H1 (cell line): ENCODE data around the gene PBXIP1. TPM values are rescaled to one million over a fixed set of nuclear protein-coding genes. Genes with fewer than 3 reads are reported as not detected.

Experiments
- CTCF ChIA-PET: fragments of 300-600 bp; sonication (Branson Sonifier 250); formaldehyde crosslinking; loops from one replicate; lab custom pipeline; 2021; ENCODE audit not compliant: partially characterized antibody; lab: Charles Lee
- POLR2A ChIA-PET: fragments of 300-600 bp; sonication (Branson Sonifier 250); formaldehyde crosslinking; loops from one replicate; lab custom pipeline; 2021; ENCODE audit warnings: inconsistent platforms; ENCODE audit not compliant: partially characterized antibody; lab: Charles Lee
- DNase-seq, 2 experiments: peaks; one replicate each; pipeline versions ENCODE4 v3.0.0 to v3.0.0-alpha.2; 2010 to 2022; ENCODE audit warnings: low spot score in 2 of 2, low read depth in 1 of 2, mixed read lengths in 1 of 2
- FAIRE-seq: peaks from 2 replicates; lab custom pipeline; 2011; peaks lifted over from hg19 to GRCh38; lab: Jason Lieb, UNC
- H2AFZ ChIP-seq: 2 replicates; pipeline ENCODE4 v1.8.1; 2012; ENCODE audit warnings: low read length, inconsistent platforms
- H2AK5ac ChIP-seq: 2 replicates; pipeline ENCODE4 v1.6.1; 2013; ENCODE audit warnings: low read depth, low read length
- H2BK120ac ChIP-seq: replicated peaks from 2 replicates; pipeline ENCODE3; 2013; ENCODE audit warnings: low read depth, low read length, inconsistent platforms
- H2BK12ac ChIP-seq: 2 replicates; pipeline ENCODE4 v1.6.1; 2013; ENCODE audit warnings: low read depth, low read length
- H2BK15ac ChIP-seq: 2 replicates; pipeline ENCODE4 v1.6.1; 2013; ENCODE audit warnings: low read length
- H2BK20ac ChIP-seq: 2 replicates; pipeline ENCODE4 v1.6.1; 2013; ENCODE audit warnings: low read length
- H2BK5ac ChIP-seq: 2 replicates; pipeline ENCODE4 v1.6.1; 2013; ENCODE audit warnings: low read depth, low read length
- H3K14ac ChIP-seq: 2 replicates; pipeline ENCODE4 v1.6.1; 2013; ENCODE audit warnings: inconsistent platforms; ENCODE audit not compliant: insufficient read length
- H3K18ac ChIP-seq: 2 replicates; pipeline ENCODE4 v1.6.1; 2013; ENCODE audit warnings: low read length; ENCODE audit errors: extremely low read depth
- H3K23ac ChIP-seq: 2 replicates; pipeline ENCODE4 v1.6.1; 2013; ENCODE audit warnings: inconsistent platforms; ENCODE audit not compliant: insufficient read length
- H3K23me2 ChIP-seq: 2 replicates; pipeline ENCODE4 v1.6.1; 2013; ENCODE audit warnings: low read depth, low read length
- H3K27ac ChIP-seq: 2 replicates; pipeline ENCODE4 v1.6.1; 2011; ENCODE audit warnings: low read depth, low read length, inconsistent platforms
- H3K27me3 ChIP-seq, 4 experiments: replicated peaks in 1 of 4; 1 replicate in 1 of 4; 2 replicates in 3 of 4; pipeline versions ENCODE4 v1.6.1 to v1.8.1; 2011 to 2013; ENCODE audit warnings: low read length in 3 of 4, mild to moderate bottlenecking in 3 of 4, inconsistent platforms in 2 of 4, mixed read lengths in 2 of 4, moderate library complexity in 1 of 4; ENCODE audit not compliant: control insufficient read depth in 3 of 4, insufficient read depth in 3 of 4; ENCODE audit errors: extremely low read depth in 1 of 4
- H3K36me3 ChIP-seq, 4 experiments: 2 replicates each; pipeline versions ENCODE4 v1.6.1 to v1.8.1; 2011 to 2013; ENCODE audit warnings: mild to moderate bottlenecking in 4 of 4, low read length in 3 of 4, moderate library complexity in 2 of 4, control low read depth in 1 of 4, inconsistent platforms in 1 of 4; ENCODE audit not compliant: insufficient read depth in 4 of 4, control insufficient read depth in 2 of 4
- H3K4ac ChIP-seq: replicated peaks from 2 replicates; pipeline ENCODE3; 2013; ENCODE audit warnings: low read length, low read depth, mixed read lengths, inconsistent platforms; ENCODE audit not compliant: insufficient read length
- H3K4me1 ChIP-seq, 4 experiments: replicated peaks in 1 of 4; 1 replicate in 1 of 4; 2 replicates in 3 of 4; pipeline versions ENCODE4 v1.6.1 to v1.8.1; 2011 to 2013; ENCODE audit warnings: low read length in 3 of 4, inconsistent platforms in 2 of 4, mixed read lengths in 1 of 4; ENCODE audit not compliant: insufficient read depth in 4 of 4, control insufficient read depth in 3 of 4
- H3K4me2 ChIP-seq, 2 experiments: 2 replicates each; pipeline versions ENCODE4 v1.6.1 to v1.8.1; 2011 to 2013; ENCODE audit warnings: low read depth in 2 of 2, low read length in 2 of 2, control low read depth in 1 of 2, inconsistent platforms in 1 of 2, mild to moderate bottlenecking in 1 of 2; ENCODE audit not compliant: insufficient read depth in 1 of 2
- H3K4me3 ChIP-seq, 4 experiments: fragments of 200-600, 300-600 bp in 1 of 4; sonication (generic), shearing (Covaris generic), sonication (Bioruptor Twin) in 1 of 4; 2 replicates each; pipeline versions ENCODE4 v1.5.1 to v1.8.1; 2011 to 2016; ENCODE audit warnings: low read length in 4 of 4, low read depth in 3 of 4, control low read depth in 2 of 4, inconsistent platforms in 2 of 4, mild to moderate bottlenecking in 2 of 4, mixed read lengths in 1 of 4, moderate library complexity in 1 of 4; ENCODE audit not compliant: insufficient read depth in 2 of 4; ENCODE audit errors: extremely low read depth in 1 of 4
- H3K56ac ChIP-seq: replicated peaks from 2 replicates; pipeline ENCODE3; 2013; ENCODE audit warnings: low read depth, mild to moderate bottlenecking, mixed read lengths, low read length, inconsistent platforms; ENCODE audit not compliant: insufficient read length
- H3K79me1 ChIP-seq: 2 replicates; pipeline ENCODE4 v1.6.1; 2013; ENCODE audit warnings: low read depth, low read length, control low read depth
- H3K79me2 ChIP-seq, 2 experiments: 2 replicates each; pipeline versions ENCODE4 v1.6.1 to v1.8.1; 2012 to 2013; ENCODE audit warnings: low read length in 2 of 2, mild to moderate bottlenecking in 2 of 2, inconsistent platforms in 1 of 2; ENCODE audit not compliant: insufficient read depth in 2 of 2, control insufficient read depth in 1 of 2
- H3K9ac ChIP-seq, 4 experiments: replicated peaks in 1 of 4; 1 replicate in 1 of 4; 2 replicates in 3 of 4; pipeline versions ENCODE4 v1.6.1 to v1.8.1; 2011 to 2013; ENCODE audit warnings: low read depth in 3 of 4, low read length in 3 of 4, control low read depth in 2 of 4, mild to moderate bottlenecking in 2 of 4, moderate library complexity in 2 of 4, inconsistent platforms in 1 of 4; ENCODE audit errors: extremely low read depth in 1 of 4
- H3K9me3 ChIP-seq, 2 experiments: 2 replicates each; pipeline versions ENCODE4 v1.6.1 to v1.8.1; 2012 to 2013; ENCODE audit warnings: mild to moderate bottlenecking in 2 of 2, moderate library complexity in 2 of 2, control low read depth in 1 of 2, inconsistent platforms in 1 of 2, low read depth in 1 of 2, low read length in 1 of 2, mixed read lengths in 1 of 2; ENCODE audit not compliant: insufficient read depth in 2 of 2
- H4K20me1 ChIP-seq, 2 experiments: replicated peaks in 1 of 2; 2 replicates each; pipeline versions ENCODE3 to v1.8.1; 2011 to 2013; ENCODE audit warnings: inconsistent platforms in 2 of 2, low read length in 2 of 2, mild to moderate bottlenecking in 1 of 2; ENCODE audit not compliant: insufficient read depth in 2 of 2, control insufficient read depth in 1 of 2
- H4K5ac ChIP-seq: 2 replicates; pipeline ENCODE4 v1.6.1; 2013; ENCODE audit warnings: low read length, low read depth, mixed read lengths, inconsistent platforms; ENCODE audit not compliant: insufficient read length
- H4K8ac ChIP-seq: 2 replicates; pipeline ENCODE4 v1.8.0; 2013; ENCODE audit warnings: mild to moderate bottlenecking, moderate library complexity, low read length, inconsistent platforms; ENCODE audit not compliant: insufficient read depth; ENCODE audit errors: extremely low read depth
- H4K91ac ChIP-seq: replicated peaks from 2 replicates; pipeline ENCODE3; 2013; ENCODE audit warnings: low read length, mixed read lengths, inconsistent platforms; ENCODE audit not compliant: insufficient read length
- BRCA1 ChIP-seq: IDR thresholded peaks from 2 replicates; pipeline ENCODE4 v1.6.1; 2012; ENCODE audit warnings: low read depth, low read length, improper control_type of control experiment
- CTCF ChIP-seq, 3 experiments: IDR thresholded peaks; 1 replicate in 2 of 3; 2 replicates in 1 of 3; pipeline versions ENCODE4 v1.5.1 to v1.6.1; 2011; ENCODE audit warnings: low read length in 3 of 3, mild to moderate bottlenecking in 3 of 3, inconsistent platforms in 2 of 3, low read depth in 1 of 3, moderate library complexity in 1 of 3; ENCODE audit not compliant: insufficient read depth in 1 of 3; ENCODE audit errors: control extremely low read depth in 1 of 3
- RAD21 ChIP-seq, 2 experiments: IDR thresholded peaks in 1 of 2; conservative IDR thresholded peaks in 1 of 2; 2 replicates each; pipeline ENCODE4 v1.6.1; 2011; ENCODE audit warnings: low read depth in 2 of 2, low read length in 2 of 2, improper control_type of control experiment in 1 of 2, inconsistent platforms in 1 of 2, mild to moderate bottlenecking in 1 of 2, moderate library complexity in 1 of 2
- WGBS, 2 experiments: shearing (Covaris generic) in 1 of 2; methylation state at CpG; one replicate each; pipeline versions ENCODE4 v1.1.6 to v1.1.7; 2013 to 2015; ENCODE audit warnings: low lambda C conversion rate in 2 of 2, mixed read lengths in 2 of 2, inconsistent platforms in 1 of 2, low coverage in 1 of 2, missing lambda C conversion rate in 1 of 2; ENCODE audit not compliant: insufficient replicate concordance in 2 of 2, insufficient coverage in 1 of 2, insufficient read length in 1 of 2; ENCODE audit errors: extremely low coverage in 1 of 2, missing lambda C conversion rate in 1 of 2; 5-methylcytosine and 5-hydroxymethylcytosine counted together
- polyA plus RNA-seq, 7 experiments: library from polyadenylated mRNA; depleted of rRNA in 3 of 7; stranded (reverse) in 5 of 7; unstranded in 2 of 7; fragments of >200 nt in 5 of 7; fragments of 200-250 nt in 2 of 7; gene quantifications; 1 replicate in 5 of 7; 2 replicates in 1 of 7; 4 replicates in 1 of 7; pipeline versions ENCODE4 v1.2.1 to v1.2.3, GENCODE V29; 2011 to 2013; ENCODE audit warnings: missing spikeins in 2 of 7, mixed read lengths in 2 of 7
- total RNA-seq: library from RNA; stranded (reverse); fragmentation: NEBNext Ultra II Directional; extraction: Animal tissue kit (Norgen Biotek cat#: 25700); gene quantifications from 2 replicates; pipeline ENCODE4 v1.2.1, GENCODE V29; 2021

PBXIP1 gene
- total and polyA plus RNA-seq, 2 of the 8 experiments (the other 6 are each of a cell fraction or from before 2014, with no cell fraction given): 12.0 to 19.8 TPM

- H2AK5ac ChIP-seq: no peak overlapping the region
- H2AFZ ChIP-seq: no peak overlapping the region
- no peak overlapping the region for H3K9ac ChIP-seq
- DNase-seq (peak in 1 of 2 experiments; percentile 73), FAIRE-seq (no peak)
- H4K8ac ChIP-seq: no peak overlapping the region
- H2BK15ac ChIP-seq: no peak overlapping the region
- no peak overlapping the region for H3K14ac ChIP-seq
- no peak overlapping the region for H2BK5ac ChIP-seq
- POLR2A ChIA-PET: interaction anchor here (0.9 to 1.9 kb wide), 7 partner anchors 9 to 274 kb away, joined by 3 to 7 read pairs (median 4); partner anchors contain the start of gene PYGO2
- no peak overlapping the region for H2BK12ac ChIP-seq
- no peak overlapping the region for H4K5ac ChIP-seq
- no peaks in the 10 kb centered on the region; a peak in 1 of 8 replicates for H3K36me3 ChIP-seq
- H4K20me1 ChIP-seq: peaks cover 0 to under 1% of the 10 kb centered on the region in 2 experiments
- WGBS, 2 experiments: 40% methylated on average over 6 of the region's 6 CpGs; no CpG with 5 or more reads in 1 of the 2 experiments
- H3K9me3 ChIP-seq: no peaks in the 10 kb centered on the region
- H3K79me1 ChIP-seq: no peaks in the 10 kb centered on the region
- H3K4me1 ChIP-seq: peaks cover 2 to 5% (median 5%) of the 10 kb centered on the region in 4 experiments; a peak in 6 of 7 replicates
- no peak overlapping the region for H3K4me3 ChIP-seq
- H3K56ac ChIP-seq: no peak overlapping the region
- no peaks in the 10 kb centered on the region for H3K79me2 ChIP-seq
- no peak for TF ChIP-seq BRCA1
- peak; percentile 88 for TF ChIP-seq RAD21 (IDR thresholded peaks at IDR 0.05 in 1 of 2, conservative IDR thresholded peaks at IDR 0.05 in 1 of 2; ENCODE audit: low read depth in 2 of 2, low read length in 2 of 2)
- TF ChIP-seq CTCF (IDR thresholded peaks at IDR 0.05; ENCODE audit: control extremely low read depth in 1 of 3, insufficient read depth in 1 of 3, low read depth in 1 of 3, low read length in 3 of 3): peak; percentile 84 to 88 (median 87)
- no peak overlapping the region for H3K23ac ChIP-seq
- H2BK120ac ChIP-seq: no peak overlapping the region
- no peak overlapping the region for H3K4ac ChIP-seq
- H3K23me2 ChIP-seq: no peaks in the 10 kb centered on the region
- CTCF ChIA-PET: interaction anchor here (0.7 to 1.9 kb wide), 24 partner anchors 16 to 397 kb away, joined by 3 to 6 read pairs (median 4); partner anchors contain the start of gene ADAM15
- no peaks in the 10 kb centered on the region for H3K27me3 ChIP-seq
- no peak overlapping the region for H3K18ac ChIP-seq
- no peak overlapping the region for H4K91ac ChIP-seq
- no peak overlapping the region for H3K27ac ChIP-seq
- no peak overlapping the region for H2BK20ac ChIP-seq
- no peak overlapping the region for H3K4me2 ChIP-seq
Measured at GRCh38 chr1:154943649-154944400, 12.1 kb downstream of the PBXIP1 start.
